ENCODE data around the gene RNF32. TPM values are rescaled to one million over a fixed set of nuclear protein-coding genes. Genes with fewer than 3 reads are reported as not detected.

Gene RNF32
- total and polyA plus RNA-seq, 12 donors = 0.21 to 1.00 (median 0.39) TPM; not detected in 3

GRCh38 chr7:156656598-156656997 is 16.0 kb downstream of the RNF32 start:
- H3K36me3 ChIP-seq = no peaks in the 10 kb centered on the region
- peaks cover 0 to 60% (median 33%) of the 10 kb centered on the region in 7 donors for H3K27me3 ChIP-seq
- no peaks in the 10 kb centered on the region for H3K4me1 ChIP-seq
- DNase-seq (no peak), ATAC-seq (no peak)
- WGBS, 2 donors = 62 to 70% methylated on average over 7 of the region's 7 CpGs
- no peak for TF ChIP-seq CTCF (IDR thresholded peaks at IDR 0.05)
- H3K4me3 ChIP-seq = no peak overlapping the region
- H3K27ac ChIP-seq = no peak overlapping the region
- no peaks in the 10 kb centered on the region for H3K9me3 ChIP-seq
- intact Hi-C loops (cut with DNase I) = no loop called here

- WGBS, 2 donors = 90 to 92% methylated on average over 4 of the region's 4 CpGs
Measured at GRCh38 chr7:156657681-156658080, 17.1 kb downstream of the RNF32 start.

GRCh38 chr7:156659203-156659602 is 18.6 kb downstream of the RNF32 start:
- Histone ChIP-seq H3K27ac (no peak overlapping the region), H3K9me3 (no peaks in the 10 kb centered on the region), H3K27me3 (peaks cover 0 to 36% (median 19%) of the 10 kb centered on the region in 7 donors), H3K4me3 (no peak overlapping the region), H3K36me3 (no peaks in the 10 kb centered on the region), H3K4me1 (no peaks in the 10 kb centered on the region)
- intact Hi-C loops (cut with DNase I) = no loop called here
- no peak for DNase-seq
- no peak for ATAC-seq
- no peak for TF ChIP-seq CTCF (IDR thresholded peaks at IDR 0.05)
- 79 to 83% methylated on average over 6 of the region's 6 CpGs for WGBS, 2 donors

More at GRCh38 chr7:156657681-156658080, 17.1 kb downstream of the RNF32 start:
- ATAC-seq (no peak), DNase-seq (no peak)
- Histone ChIP-seq H3K9me3 (no peaks in the 10 kb centered on the region), H3K4me1 (no peaks in the 10 kb centered on the region), H3K27ac (no peak overlapping the region), H3K4me3 (no peak overlapping the region), H3K36me3 (no peaks in the 10 kb centered on the region), H3K27me3 (peaks cover 0 to 51% (median 29%) of the 10 kb centered on the region in 7 donors)
- no peak for TF ChIP-seq CTCF (IDR thresholded peaks at IDR 0.05)
- intact Hi-C loops (cut with DNase I) = no loop called here

GRCh38 chr7:156659961-156660360 is 19.4 kb downstream of the RNF32 start:
- ATAC-seq = no peak
- peaks cover 0 to 29% (median 19%) of the 10 kb centered on the region in 7 donors for H3K27me3 ChIP-seq
- WGBS, 2 donors = 66 to 69% methylated on average over 11 of the region's 11 CpGs
- intact Hi-C loops (cut with DNase I) = no loop called here
- H3K4me1 ChIP-seq = no peaks in the 10 kb centered on the region
- no peak for TF ChIP-seq CTCF (IDR thresholded peaks at IDR 0.05)
- no peak overlapping the region for H3K4me3 ChIP-seq
- no peaks in the 10 kb centered on the region for H3K9me3 ChIP-seq
- no peaks in the 10 kb centered on the region for H3K36me3 ChIP-seq
- no peak for DNase-seq
- H3K27ac ChIP-seq = no peak overlapping the region

All from heart right ventricle (tissue), 16 donors.